T-helper 22 cell (primary cell): ENCODE measurements around the gene TAMALIN.

Source experiments
- DNase-seq: peaks from one replicate; pipeline ENCODE4 v3.0.0-alpha.2; 2020; ENCODE audit warnings: low read depth

TAMALIN gene

DNA sequence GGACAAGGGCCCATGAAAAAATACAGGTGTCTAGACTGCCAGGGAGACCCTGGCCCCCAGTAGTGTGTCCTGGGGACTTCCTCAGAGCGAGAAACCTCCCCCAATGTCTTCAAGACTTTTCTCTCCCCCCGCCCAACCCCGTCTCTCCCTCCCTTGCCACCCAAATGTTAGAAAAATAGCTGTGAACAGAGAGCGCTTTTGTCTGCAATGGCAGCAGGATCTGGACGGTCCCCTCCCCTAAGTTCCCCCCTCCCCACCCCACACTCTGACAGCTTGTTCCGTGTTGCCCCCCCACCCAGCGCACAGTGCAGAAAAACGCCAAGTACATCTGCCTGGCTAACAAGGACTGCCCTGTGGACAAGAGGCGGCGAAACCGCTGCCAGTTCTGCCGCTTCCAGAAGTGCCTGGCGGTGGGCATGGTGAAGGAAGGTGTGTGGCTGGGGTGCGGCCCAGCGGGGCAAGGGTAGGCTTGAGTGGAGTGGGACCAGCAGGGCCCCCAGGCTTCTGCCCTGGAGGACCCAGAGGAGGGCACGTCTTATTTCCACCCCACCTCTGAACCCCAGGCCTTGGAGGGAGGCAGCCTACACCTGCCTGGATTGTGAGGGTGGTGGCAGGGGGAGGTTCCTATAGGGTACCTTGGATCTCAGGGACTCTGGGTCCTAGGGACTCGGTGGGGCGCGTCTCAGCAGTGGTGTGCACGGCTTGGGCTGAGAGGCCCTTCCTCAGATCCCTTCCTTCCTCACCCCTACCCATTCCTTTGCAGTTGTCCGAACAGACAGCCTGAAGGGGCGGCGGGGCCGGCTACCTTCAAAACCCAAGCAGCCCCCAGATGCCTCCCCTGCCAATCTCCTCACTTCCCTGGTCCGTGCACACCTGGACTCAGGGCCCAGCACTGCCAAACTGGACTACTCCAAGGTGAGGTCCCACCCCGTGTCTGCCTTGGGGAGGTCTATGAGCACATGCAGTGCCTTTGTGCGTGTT is 49.3 kb downstream of the TAMALIN start:
- DNase-seq, result no peak

DNA sequence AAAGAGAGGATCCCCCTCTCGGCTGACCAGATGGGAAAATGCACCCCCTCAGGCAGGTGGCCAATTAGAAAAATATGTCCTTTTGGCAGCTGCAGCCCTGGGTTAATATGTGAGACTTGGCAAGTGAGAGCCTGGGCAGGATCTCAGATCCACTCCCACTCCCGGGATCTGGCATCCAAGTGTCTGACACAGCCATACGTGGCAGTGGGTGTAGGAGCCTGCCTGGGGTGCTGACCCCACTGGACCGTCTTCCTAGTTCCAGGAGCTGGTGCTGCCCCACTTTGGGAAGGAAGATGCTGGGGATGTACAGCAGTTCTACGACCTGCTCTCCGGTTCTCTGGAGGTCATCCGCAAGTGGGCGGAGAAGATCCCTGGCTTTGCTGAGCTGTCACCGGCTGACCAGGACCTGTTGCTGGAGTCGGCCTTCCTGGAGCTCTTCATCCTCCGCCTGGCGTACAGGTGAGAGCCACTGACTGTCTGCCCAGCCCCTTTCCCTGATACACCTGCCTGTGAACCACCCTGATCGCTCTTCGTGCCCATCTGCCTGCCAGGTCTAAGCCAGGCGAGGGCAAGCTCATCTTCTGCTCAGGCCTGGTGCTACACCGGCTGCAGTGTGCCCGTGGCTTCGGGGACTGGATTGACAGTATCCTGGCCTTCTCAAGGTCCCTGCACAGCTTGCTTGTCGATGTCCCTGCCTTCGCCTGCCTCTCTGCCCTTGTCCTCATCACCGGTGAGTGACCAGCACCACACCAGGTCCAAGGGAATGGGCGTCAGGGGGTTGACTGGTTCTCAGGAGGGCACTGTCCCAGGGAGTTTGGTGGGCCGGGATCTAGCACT is 50.3 kb downstream of the TAMALIN start:
- no peak for DNase-seq

DNA sequence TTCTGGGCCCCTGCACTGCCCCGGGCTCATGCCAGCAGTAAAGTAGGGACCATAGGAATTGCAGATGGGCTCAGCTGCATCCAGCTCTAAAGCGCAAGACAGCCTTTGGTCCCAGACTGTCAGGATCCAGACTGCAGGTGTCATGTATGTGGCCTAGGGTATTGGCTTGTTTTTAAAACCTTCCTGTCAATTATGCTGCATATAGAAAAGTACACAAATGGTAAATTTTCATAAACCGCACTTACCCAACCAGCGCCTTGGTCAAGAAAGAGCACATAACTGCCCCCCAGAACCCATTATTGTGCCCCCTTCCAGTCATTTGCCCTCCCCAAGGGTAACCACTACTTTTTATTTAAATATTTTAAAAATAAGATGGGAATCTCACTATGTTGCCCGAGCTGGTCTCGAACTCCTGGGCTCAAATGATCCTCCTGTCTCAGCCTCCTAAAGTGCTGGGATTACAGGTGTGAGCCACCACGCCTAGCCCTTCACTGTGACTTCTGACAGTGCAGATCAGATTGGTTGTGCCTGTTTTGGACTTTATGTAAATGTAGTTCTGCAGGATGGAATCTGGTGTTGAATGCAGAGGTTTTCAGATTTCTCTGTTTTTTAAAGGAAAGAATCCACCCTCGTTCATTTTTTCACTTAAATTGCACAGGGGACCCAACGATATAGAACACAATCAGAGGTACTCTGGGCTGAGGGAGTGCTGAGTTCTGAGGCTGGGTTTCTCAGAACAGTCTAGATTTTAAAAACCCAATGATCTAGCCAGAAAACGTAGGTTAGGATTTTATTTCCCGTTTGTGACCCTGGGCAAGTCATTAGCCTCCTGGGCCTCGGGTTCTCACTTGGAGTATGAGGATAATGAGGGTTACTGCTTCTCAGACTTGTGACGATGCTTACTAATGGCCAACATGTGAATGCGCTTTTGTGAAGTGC is 51.2 kb downstream of the TAMALIN start:
- DNase-seq, result no peak

DNA sequence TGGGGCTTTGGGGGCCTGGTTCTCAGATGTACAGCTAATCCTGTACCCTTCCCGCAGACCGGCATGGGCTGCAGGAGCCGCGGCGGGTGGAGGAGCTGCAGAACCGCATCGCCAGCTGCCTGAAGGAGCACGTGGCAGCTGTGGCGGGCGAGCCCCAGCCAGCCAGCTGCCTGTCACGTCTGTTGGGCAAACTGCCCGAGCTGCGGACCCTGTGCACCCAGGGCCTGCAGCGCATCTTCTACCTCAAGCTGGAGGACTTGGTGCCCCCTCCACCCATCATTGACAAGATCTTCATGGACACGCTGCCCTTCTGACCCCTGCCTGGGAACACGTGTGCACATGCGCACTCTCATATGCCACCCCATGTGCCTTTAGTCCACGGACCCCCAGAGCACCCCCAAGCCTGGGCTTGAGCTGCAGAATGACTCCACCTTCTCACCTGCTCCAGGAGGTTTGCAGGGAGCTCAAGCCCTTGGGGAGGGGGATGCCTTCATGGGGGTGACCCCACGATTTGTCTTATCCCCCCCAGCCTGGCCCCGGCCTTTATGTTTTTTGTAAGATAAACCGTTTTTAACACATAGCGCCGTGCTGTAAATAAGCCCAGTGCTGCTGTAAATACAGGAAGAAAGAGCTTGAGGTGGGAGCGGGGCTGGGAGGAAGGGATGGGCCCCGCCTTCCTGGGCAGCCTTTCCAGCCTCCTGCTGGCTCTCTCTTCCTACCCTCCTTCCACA is 52.0 kb downstream of the TAMALIN start:
- DNase-seq, result no peak

DNA sequence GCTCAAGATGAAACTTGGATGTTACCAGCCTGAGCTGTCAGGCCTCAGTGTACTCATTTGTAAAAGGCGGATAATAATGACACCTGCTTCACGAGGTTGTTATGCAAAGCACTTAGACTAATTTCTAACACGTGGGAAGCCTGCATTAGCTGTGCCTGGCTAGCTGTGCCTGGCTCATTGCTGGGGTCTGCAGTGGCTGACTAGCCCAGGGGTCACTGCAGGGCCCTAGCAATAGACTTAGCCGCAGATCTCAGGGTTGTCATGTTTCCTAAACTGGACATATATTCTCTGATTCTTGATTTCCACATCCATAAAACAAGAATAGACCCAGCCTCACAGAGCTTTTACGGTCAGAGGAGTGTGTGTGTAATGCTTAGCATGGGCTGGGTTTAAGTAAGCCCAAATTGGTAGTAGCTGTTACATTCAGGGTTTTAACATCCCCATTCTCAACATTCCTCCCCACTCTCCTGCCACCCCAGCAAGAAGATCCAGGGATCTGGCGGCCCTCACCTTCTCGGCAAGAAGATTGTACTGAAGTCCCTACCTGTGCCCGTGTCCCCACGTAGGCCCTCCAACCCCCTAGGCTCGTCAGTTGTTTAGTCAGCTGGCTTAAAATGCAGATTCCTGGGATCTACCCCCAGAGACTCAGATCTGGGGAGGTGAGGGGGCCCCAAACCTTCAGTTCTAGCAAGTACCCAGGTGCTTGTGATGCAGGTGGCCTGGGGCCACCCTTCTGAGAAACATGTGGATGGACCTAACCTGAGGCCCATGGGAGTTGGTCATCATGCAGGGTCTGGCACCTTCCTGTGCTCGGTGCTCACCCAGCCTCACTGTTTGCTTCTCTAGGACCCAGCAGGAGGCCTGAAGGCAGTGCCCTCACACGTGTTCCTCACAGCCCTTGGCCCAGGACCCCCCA is 53.1 kb downstream of the TAMALIN start:
- no peak for DNase-seq

DNA sequence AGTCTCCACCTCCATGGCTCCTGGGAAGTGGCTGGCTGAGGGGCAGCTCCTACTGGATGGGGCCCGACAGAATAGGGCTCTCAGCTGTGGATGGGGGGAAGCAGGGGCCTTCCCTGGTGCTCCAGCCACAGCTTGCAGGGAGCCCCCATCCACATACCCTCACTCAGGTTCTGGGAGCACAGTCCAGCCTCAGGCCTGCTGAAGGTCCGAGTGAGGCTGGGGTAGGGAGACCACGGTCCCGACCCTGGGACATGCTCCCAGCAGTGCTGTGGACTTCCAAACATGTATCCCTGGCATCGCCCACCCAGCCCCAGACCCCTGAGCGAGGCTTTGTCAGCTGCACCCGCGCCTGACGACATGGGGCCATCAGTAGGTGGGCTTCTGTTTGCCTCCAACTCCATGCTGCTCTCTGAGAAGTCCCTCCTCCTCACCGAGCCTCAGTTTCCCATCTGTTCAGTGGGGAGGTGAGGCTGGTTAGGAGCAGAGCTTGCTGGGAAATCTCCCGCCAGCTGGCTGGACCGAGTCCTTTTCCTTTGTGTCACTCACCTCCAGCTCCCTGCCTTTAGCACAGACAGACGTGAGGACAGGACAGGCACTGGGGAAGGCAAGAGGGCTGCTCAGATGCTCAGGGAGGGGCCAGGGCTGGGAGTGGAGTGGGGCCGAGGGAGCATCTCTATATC is 53.9 kb downstream of the TAMALIN start:
- no peak for DNase-seq

DNA sequence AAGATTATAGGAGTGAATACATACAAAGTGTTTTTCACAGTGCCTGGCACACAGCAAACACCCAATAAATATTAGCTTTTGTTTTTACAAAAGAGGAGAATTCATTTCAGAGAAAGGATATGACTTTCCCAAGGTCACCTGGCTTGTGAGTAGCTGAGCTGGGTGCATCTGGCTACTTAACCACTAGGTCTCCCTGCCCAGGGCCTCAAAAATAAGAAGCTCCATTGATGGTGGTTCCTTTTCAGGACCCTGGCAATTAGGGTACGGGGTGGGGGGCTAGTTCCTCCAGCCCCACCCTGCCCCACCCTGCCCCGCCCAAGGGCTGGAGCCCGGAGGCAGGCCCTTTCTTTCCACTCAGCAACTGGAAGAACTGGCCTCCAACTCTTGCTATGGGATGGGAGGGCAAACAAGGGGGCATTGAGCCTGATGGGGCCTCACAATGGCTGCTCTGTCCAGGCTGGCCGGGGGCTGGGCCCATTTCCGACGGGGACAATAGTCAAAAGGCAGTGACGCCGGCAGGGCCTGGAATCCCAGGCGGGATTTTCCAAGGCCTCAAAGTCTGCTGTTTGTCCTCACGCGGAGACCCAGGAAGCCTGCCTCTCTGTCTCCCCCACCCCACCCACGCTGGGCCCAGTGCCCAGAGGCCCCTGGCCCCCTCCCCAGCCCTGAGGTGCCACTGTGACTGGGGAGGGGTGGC is 54.9 kb downstream of the TAMALIN start:
- DNase-seq, result no peak

DNA sequence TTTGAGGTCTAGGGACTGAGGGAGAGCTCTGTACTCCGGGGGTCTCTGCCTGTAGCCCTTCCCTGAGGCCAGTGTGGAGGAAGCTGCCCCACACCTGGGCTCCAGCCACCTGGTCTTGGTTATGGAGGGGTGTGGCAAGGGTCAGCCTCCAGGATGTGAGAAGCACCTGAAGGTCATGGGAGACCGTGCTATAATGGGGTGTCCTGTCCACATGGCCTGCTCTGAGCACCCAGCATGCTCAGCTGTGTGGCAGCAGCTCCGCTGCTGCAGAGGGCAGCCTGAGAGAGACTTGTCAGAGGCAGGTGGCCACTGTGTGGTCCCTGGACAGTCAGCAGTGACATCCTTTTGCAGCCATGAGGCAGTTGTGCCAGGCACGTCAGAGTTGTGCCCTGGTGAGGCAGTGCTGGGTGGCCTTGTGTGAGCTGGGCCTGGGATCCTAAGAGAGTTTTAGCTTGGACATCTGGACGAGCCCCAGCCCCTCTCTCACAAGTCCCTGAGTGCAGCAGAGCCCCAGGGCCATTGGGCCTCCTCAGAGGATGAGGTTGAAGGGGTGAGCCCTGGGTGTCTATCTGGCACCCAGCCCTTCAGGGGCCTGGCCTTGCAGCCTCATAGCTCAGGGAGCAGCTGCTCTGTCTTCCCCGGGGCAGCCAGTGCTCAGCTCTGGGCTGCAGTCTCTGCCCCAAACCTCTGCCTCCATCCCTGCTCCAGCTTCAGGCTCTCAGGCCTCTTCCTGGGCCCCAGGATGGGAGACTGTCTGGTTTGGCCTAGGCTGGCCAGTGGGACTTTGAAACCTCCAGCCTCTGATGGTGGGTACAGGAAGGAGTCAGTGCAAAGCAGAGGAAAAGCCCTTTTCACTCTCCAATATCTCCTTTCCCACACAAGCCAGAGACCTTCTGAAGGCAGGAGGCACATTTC is 55.7 kb downstream of the TAMALIN start:
- no peak for DNase-seq

DNA sequence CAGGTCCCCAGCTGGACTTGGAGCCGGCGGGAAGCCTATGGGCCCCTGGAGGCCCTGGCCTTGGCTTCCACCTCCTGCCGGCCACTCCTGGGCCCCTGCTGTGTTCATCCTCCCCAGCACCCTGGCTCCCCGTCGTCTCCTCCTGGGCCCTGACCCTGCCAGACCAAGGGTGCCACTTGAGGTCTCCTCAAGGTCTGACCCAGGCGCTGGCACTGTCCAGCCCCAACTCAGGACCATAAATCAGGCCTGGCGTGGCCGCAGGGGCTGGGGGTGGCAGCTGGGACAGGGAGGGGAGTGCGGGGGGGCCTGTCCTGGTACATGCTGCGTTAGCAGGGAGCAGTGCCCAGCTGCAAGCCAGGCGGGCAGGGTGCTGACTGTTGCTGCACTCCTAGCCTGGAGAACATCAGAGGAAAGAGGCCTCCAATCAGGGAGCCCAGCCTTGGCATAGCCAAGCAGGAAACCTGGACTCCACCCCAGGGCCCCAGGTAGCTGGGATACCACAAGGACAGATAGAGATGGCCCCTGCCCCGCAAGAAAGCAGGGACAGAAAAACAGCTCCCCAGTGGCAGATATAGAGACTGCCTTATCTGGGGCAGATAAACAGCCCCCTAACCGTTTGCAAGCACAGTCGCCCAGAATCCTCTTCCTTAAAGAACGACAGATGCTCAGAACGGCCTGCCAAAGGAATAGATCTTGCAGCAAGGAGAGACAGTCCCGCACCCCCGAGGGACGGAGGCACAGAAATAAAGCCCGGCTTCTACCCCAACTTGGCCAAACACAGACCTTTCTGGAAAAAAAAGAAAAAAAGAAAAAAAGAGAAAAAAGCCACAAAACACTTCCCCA is 56.6 kb downstream of the TAMALIN start:
- no peak for DNase-seq

DNA sequence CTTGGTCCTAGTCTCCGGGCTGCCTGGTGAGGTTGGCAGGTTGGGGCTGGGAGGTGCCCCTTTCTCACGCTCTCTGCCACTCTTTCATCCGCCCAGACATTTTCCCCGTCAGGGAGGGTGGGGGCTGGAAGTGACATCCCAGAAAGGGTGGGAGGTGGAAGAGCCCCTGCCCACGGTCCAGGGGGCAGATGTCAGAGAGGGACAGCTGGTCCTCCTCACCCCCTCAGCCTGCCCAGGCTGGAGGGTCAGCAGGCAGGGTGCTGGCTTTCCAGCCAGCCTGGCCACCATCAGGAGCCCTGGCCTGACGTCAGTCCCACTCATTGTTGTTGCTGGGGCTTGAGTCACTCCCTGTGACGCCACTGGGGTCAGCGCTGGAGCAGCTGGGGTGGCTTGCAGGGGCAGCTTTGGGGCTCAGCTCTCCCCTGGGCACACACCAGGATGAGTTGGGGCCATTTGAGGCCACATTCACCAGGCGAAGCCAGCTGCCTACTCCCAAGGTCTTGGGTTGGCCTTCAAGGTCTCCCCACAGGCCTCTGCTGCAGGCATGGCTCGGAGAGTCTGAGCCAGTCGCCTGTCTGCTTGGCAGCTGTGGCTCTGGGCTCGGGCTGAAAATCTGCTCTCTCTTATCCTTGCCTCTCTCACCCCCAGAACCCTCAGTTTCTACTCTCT is 57.4 kb downstream of the TAMALIN start:
- no peak for DNase-seq
